ENCODE results near the gene ZBED4.

The ZBED4 gene

GRCh38 chr22:49906799-49907290 is 53.2 kb downstream of the ZBED4 start:
- no peak for DNase-seq

DNA sequence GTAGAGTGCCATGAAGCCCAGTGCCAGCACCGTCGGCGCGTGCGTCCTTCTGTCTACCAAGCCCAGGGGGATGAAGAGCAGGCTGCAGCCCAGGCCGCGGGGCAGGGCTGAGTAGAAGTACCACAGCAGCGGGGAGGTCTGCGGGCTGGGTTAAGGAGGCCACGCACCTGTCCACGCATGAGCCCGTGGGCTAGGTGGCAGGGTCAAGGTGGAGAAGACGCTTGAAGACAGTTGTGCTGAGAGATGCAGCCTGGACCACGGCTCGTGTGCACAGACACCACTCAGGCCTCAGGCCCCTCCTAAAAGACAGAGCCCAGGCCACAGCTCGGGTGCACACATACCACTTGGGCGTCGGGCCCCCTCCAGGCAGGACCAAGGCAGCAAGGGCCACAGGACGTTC is 54.2 kb downstream of the ZBED4 start:
- no peak for DNase-seq

GRCh38 chr22:49909476-49910205 is 56.0 kb downstream of the ZBED4 start:
- no peak for DNase-seq

DNA sequence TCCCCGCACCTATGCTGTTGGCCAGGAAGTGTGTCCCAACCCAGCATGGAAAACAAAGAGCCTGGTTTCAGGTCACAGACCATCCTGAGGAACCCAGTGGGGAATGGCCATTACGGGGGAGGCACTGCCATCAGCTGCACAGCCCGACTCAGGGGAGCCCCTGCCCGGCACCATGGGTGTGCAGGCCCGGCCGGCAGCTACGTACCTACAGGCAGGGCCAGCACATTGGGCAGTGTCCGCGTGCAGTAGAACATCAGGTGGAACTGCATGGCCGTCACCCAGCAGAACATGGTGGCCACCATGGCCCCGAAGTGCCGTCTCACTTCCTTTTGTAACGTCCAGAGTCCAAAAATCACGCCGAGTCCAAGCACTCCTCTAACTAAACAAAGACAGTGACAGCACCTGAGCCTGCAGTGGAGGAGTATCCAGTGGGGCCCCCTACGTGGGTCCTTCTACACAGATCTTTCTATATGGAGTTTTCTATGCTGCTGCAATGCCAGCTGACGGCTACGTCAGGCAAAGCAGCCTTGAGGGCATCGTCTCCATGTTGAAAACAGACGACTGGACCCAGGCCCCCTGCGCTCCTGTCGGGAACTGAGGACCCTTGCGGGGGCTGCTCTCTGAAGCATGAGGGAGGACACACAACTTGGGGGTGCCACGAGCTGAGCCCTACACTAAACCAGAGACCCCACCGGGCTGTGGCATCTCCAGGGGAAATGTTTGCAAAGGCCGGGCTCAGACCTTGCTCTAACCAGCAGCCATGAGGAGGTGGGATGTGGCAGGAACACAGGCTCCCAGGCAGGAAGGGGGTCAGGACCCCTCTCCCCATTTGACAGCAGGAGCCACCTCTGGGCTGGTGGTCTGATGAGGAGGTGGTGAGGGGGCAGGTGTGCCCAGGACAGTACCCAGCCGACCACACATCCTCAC is 56.8 kb downstream of the ZBED4 start:
- DNase-seq, result no peak

- DNase-seq, result no peak
Measured at GRCh38 chr22:49911881-49912625, 58.4 kb downstream of the ZBED4 start.

DNA sequence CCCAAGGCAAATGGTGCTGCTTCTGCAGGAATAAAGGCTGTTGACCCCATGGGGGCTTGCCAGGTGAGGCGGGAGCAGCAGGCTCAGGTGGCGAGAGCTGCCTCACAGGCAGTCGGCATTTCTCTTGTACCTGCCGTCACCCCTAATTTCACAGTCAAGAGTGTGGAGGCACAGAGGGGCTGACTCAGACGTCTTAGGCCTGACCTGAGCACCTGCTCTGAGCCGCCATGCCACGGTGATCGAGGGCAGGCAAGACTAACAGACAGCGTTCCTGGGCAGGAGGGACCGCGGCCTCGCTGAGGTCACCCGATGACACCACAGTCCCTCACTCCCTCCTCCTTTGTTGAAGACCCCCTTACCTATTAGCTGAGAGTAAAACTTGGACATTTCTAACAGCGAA is 59.4 kb downstream of the ZBED4 start:
- DNase-seq, result no peak

- no peak for DNase-seq
Measured at GRCh38 chr22:49913446-49913845, 59.8 kb downstream of the ZBED4 start.

DNA sequence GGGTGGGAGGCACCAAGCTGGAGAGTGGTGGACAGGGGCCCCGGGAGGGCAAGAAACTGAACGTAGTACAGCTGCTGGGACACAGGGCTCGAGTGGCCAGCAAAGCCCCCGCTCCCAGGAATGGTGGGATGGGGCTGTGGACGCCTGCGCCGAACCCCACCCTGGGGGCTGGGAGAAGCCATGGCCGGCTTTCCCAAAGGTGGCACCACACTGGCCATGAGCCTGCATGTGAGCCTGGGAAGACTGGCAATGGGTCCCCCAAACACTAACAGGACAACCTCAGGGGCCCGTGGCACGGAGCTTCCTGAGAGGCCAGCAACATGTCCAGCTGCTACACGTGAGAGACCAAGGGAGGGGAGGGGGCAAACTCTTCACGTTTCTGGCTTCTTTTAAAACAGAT is 60.6 kb downstream of the ZBED4 start:
- no peak for DNase-seq

GRCh38 chr22:49915610-49916009 is 62.0 kb downstream of the ZBED4 start:
- no peak for DNase-seq

GRCh38 chr22:49916831-49917230 is 63.2 kb downstream of the ZBED4 start:
- no peak for DNase-seq

DNA sequence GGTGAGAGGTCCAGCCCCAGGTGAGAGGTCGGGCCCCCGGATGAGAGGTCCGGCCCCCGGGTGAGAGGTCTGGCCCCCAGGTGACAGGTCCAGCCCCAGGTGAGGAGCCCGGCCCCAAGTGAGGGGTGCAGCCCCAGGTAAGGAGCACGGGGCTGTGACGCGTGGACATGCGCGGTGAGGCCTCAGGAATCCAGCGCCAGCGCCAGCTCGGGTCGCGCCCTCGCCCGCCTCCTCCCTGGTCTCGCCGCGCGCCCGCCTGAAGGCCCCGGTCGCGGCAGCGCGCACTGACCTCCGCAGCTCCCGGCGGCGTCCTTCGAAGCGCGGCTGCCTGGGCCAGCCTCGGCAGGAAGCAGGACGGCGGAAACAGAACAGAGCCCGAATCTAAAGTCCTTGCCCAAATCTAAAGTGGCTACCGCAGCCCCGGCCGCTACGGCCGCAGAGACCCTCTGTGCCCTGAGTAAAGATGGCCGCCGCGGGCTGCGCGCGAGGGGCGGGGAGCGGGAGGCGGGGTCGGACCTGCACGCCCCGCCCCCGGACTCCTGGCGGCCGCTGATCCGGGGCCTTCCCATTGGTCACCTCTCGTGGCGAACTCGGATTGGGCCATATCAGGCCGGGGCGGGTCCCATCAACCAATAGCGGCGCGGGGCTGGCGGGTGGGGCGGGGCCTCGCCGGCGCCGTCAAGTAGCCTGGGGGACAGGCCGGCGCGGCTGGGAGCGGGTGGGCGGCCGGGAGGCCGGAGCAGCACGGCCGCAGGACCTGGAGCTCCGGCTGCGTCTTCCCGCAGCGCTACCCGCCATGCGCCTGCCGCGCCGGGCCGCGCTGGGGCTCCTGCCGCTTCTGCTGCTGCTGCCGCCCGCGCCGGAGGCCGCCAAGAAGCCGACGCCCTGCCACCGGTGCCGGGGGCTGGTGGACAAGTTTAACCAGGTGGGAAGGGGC is 64.6 kb downstream of the ZBED4 start, which contains the start of the genes ALG12 and CRELD2:
Gene ALG12, minus strand, starts transcription at position 465 of the 937 bp plus-strand sequence. CDS start 4,673 bp downstream, outside the sequence.
Gene CRELD2, plus strand, starts transcription at position 661 of the 937 bp plus-strand sequence. Its CDS starts 136 bp downstream, at position 797.
- peak; percentile 97 for DNase-seq

GRCh38 chr22:49918911-49919881 is 65.6 kb downstream of the ZBED4 start:
- no peak for DNase-seq

DNA sequence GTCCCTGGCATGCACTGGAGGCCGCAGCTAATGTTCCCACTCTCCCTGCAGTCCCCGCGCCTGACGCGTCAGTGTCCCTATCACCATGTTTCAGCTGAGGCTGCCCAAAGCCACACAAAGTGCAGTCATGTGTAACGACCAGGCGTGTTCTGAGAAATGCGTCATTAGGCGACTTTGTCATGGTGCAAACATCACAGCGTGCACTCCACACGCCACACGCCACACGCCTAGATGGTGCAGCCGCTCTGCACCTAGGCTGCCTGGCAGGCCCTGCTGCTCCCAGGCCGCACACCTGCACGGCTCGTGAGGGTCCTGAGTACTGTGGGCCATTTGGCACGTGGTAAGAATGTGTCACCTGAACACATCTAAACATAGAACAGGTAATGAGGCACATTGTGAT is 67.2 kb downstream of the ZBED4 start:
- no peak for DNase-seq

- DNase-seq, result no peak
Measured at GRCh38 chr22:49921508-49922278, 68.0 kb downstream of the ZBED4 start.

GRCh38 chr22:49922484-49922883 is 68.8 kb downstream of the ZBED4 start:
- DNase-seq, result no peak

GRCh38 chr22:49922926-49923325 is 69.3 kb downstream of the ZBED4 start:
- no peak for DNase-seq

DNA sequence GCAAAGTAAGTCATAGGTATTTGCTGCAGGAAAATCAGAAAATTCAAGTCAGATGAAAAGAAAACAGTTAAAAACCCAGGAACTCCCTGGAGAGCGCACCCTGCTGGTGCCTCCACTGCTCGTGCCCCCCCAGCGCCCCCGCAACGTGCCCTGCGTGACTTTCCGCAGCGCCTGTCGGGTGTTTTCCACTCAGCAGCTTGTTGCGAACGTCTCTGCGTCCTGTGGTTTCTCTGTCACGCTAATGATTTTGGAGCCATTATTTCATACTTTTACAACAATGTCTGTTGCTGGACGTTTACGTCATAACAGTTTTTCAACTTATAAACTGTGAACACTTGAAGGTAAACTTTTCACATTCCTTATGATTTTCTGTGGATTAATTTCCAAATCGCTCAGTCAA is 69.8 kb downstream of the ZBED4 start:
- no peak for DNase-seq

DNA sequence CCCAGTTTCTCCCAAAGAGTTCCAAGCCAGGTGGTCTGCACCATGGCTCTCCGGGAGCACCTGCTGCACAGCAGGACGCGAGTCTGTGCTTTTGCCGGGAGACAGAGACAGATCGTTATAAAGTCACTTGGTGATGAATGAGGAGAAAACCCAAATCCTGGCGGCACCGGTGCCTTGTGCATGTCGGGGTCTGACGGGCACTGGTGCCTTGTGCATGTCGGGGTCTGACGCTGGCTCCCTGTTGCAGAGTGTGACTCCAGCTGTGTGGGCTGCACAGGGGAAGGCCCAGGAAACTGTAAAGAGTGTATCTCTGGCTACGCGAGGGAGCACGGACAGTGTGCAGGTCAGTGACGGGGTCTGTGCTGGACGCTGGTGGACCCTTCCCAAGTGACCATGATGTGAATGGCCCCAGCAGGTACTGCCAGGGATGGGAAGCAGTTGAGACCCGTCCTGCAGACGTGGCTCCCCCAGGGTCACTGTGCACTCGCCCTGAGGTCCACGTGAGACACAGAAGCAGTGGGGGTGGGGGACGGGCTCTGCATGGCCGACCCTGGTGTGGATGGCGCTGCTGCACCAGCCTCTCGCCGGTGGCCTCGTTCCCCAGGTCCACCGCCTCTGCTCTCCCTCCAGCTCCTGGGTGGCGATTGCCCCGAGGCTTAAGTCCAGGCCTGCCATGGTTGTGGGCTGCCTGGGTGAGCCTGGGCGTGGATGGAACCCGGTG is 70.6 kb downstream of the ZBED4 start:
- no peak for DNase-seq

DNA sequence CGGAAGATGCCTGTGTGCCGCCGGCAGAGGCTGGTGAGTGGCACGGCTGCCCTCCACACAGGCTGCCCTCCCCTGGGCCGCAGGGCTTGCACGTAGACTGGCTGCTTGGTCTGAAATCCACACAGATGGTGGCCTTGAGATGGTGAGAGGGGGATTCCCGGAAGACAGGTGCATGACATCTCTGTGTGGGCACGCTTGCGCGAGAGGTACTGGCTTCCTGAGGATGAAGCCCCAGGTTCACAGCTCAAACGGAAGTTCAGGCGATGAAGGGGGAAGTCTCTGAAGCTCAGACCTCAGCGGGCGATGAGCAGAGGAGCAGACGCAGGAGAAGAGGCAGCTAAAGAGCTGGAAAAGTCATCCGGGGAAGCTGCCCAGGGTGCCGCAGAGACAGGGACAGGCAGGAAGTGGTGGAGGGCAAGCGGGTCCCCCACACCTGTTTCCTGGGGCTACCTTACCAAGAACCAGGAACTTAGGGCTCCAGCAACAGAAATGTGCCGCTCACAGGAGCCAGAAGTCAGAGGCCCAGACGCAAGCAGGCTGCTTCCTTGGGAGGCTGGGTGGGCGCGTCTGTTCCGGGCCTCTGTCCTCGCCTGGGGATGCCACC is 72.0 kb downstream of the ZBED4 start:
- no peak for DNase-seq

All from HCEC 1CT (cell line).